K562 (cell line): ENCODE data around the gene MYOM1. TPM values are rescaled to one million over a fixed set of nuclear protein-coding genes. Genes with fewer than 3 reads are reported as not detected.

Experiments used
- AFF1 ChIP-seq, 2 experiments: fragments of 450-650 bp; IDR thresholded peaks; 2 replicates each; pipeline ENCODE4 v1.6.1; 2018; ENCODE audit warnings: mild to moderate bottlenecking in 2 of 2, low read depth in 1 of 2; ENCODE audit not compliant: partially characterized antibody in 2 of 2
- COPS2 ChIP-seq: fragments of 450-650 bp; conservative IDR thresholded peaks from 2 replicates; pipeline ENCODE4 v1.6.1; 2016; ENCODE audit warnings: mild to moderate bottlenecking, moderate library complexity
- CREB5 ChIP-seq: fragments of 250-450 bp; sonication (Bioruptor Pico); IDR thresholded peaks from 2 replicates; pipeline ENCODE4 v1.5.0; 2020; ENCODE audit warnings: mild to moderate bottlenecking
- CTBP1 ChIP-seq: fragments of 450-650 bp; IDR thresholded peaks from 2 replicates; pipeline ENCODE4 v1.6.1; 2016; ENCODE audit warnings: borderline replicate concordance
- ELK1 ChIP-seq: sonication (generic); formaldehyde crosslinking; IDR thresholded peaks from 2 replicates; pipeline ENCODE4 v1.8.1; 2022; ENCODE audit warnings: missing genetic modification reagents
- EWSR1 ChIP-seq: fragments of 450-650 bp; IDR thresholded peaks from 2 replicates; pipeline ENCODE4 v1.6.1; 2018; ENCODE audit warnings: borderline replicate concordance, mild to moderate bottlenecking, low read depth, moderate library complexity; ENCODE audit not compliant: partially characterized antibody
- GMEB1 ChIP-seq: fragments of 250-450 bp; sonication (Bioruptor Pico); IDR thresholded peaks from 2 replicates; pipeline ENCODE4 v1.4.0; 2020; ENCODE audit warnings: mild to moderate bottlenecking
- HMG20A ChIP-seq: fragments of 450-650 bp; formaldehyde crosslinking; conservative IDR thresholded peaks from 2 replicates; pipeline ENCODE4 v1.4.0; 2020; ENCODE audit warnings: mild to moderate bottlenecking, mixed read lengths
- MCM2 ChIP-seq: fragments of 450-650 bp; IDR thresholded peaks from 2 replicates; pipeline ENCODE4 v1.6.1; 2017; ENCODE audit warnings: low read depth, mild to moderate bottlenecking
- NUFIP1 ChIP-seq: fragments of 450-650 bp; IDR thresholded peaks from 2 replicates; pipeline ENCODE4 v1.6.1; 2018; ENCODE audit not compliant: partially characterized antibody
- POLR2G ChIP-seq: fragments of 200-400 bp; formaldehyde crosslinking; IDR thresholded peaks from 2 replicates; pipeline ENCODE4 v1.6.1; 2017; ENCODE audit warnings: low read depth, mild to moderate bottlenecking, antibody characterized with exemption, low read length, moderate library complexity
- SP2 ChIP-seq: IDR thresholded peaks from 2 replicates; pipeline ENCODE4 v1.6.1; 2011; ENCODE audit warnings: mild to moderate bottlenecking, low read depth, low read length, moderate library complexity; ENCODE audit not compliant: poor library complexity, severe bottlenecking; ENCODE audit errors: extremely low read depth
- ZC3H4 ChIP-seq: sonication (generic); formaldehyde crosslinking; IDR thresholded peaks from 2 replicates; pipeline ENCODE4 v1.9.0; 2021; ENCODE audit warnings: missing genetic modification reagents, borderline replicate concordance
- ZNF239 ChIP-seq: fragments of 250-450 bp; sonication (Bioruptor Pico); IDR thresholded peaks from 2 replicates; pipeline ENCODE4 v1.4.0; 2020; ENCODE audit warnings: mild to moderate bottlenecking
- ZNF583 ChIP-seq: fragments of 250-450 bp; sonication (Bioruptor Pico); IDR thresholded peaks from 2 replicates; pipeline ENCODE4 v1.4.0; 2020
- ZNF75A ChIP-seq: fragments of 450-650 bp; formaldehyde crosslinking; IDR thresholded peaks from 2 replicates; pipeline ENCODE4 v1.4.0; 2020; ENCODE audit warnings: mild to moderate bottlenecking
- ZNF766 ChIP-seq: fragments of 200-800 bp; sonication (Bioruptor generic); conservative IDR thresholded peaks from 2 replicates; pipeline ENCODE4 v1.6.1; 2016; ENCODE audit warnings: missing genetic modification characterization, missing compliant biosample characterization
- polyA plus RNA-seq, 8 experiments: library from polyadenylated mRNA; depleted of rRNA in 4 of 8; stranded (reverse) in 5 of 8; unstranded in 3 of 8; fragments of >200 nt; fragmentation: Nextera tagmentation in 2 of 8; fragmentation: Illumina TruSeq in 1 of 8; extraction: Ambion mirVana in 2 of 8; extraction: Trizol in 1 of 8; gene quantifications; 2 replicates each; pipeline versions ENCODE4 v1.2.1 to v1.2.3, GENCODE V29; 2011 to 2014; ENCODE audit warnings: inconsistent platforms in 1 of 8, missing spikeins in 1 of 8
- total RNA-seq, 7 experiments: library from RNA; depleted of rRNA in 6 of 7; stranded (reverse); fragments of >200 nt in 6 of 7; fragmentation: Illumina TruSeq in 2 of 7; extraction: Trizol in 2 of 7; gene quantifications; 2 replicates each; pipeline versions ENCODE4 v1.2.1 to v1.2.3, GENCODE V29; 2011 to 2021; ENCODE audit warnings: low replicate concordance in 1 of 7

Gene MYOM1
- total and polyA plus RNA-seq, 9 of the 15 experiments (the other 6 are each of a cell fraction or from before 2014, with no cell fraction given) = 0.01 to 0.62 (median 0.25) TPM

GRCh38 chr18:3247240-3248061, 27.7 kb upstream of the MYOM1 start, which contains the start of gene MYL12A (continued):
- no peak for TF ChIP-seq ZNF766 (CRISPR knock-in tag)
- peak; percentile 63; the same call in 1 of the 2 replicates for TF ChIP-seq ZNF75A
- no peak for TF ChIP-seq NUFIP1
- no peak for TF ChIP-seq MCM2
- TF ChIP-seq ZNF239 (CRISPR knock-in tag) = no peak
- no peak for TF ChIP-seq EWSR1
- TF ChIP-seq HMG20A (CRISPR knock-in tag) = no peak
- no peak for TF ChIP-seq ZC3H4
- TF ChIP-seq CTBP1 = peak; percentile 84; the same call in 1 of the 2 replicates
- no peak for TF ChIP-seq COPS2
- TF ChIP-seq CREB5 = no peak
- peak; percentile 99 for TF ChIP-seq POLR2G
- TF ChIP-seq SP2 = no peak
- TF ChIP-seq GMEB1 (CRISPR knock-in tag) = peak; percentile 37; the same call in 1 of the 2 replicates
- no peak for TF ChIP-seq ELK1 (CRISPR knock-in tag)
- TF ChIP-seq AFF1 (IDR thresholded peaks at IDR 0.05; ENCODE audit: low read depth in 1 of 2, partially characterized antibody in 2 of 2) = peak; percentile 71 to 90
- peak; percentile 72; the same call in 1 of the 2 replicates for TF ChIP-seq ZNF583 (CRISPR knock-in tag)
